Fibroblast of upper back skin (primary cell): ENCODE measurements around the gene GABBR2.

ENCODE experiments used
- DNase-seq: peaks from one replicate; pipeline ENCODE4 v3.0.0-alpha.2; 2013

GABBR2 gene

DNA sequence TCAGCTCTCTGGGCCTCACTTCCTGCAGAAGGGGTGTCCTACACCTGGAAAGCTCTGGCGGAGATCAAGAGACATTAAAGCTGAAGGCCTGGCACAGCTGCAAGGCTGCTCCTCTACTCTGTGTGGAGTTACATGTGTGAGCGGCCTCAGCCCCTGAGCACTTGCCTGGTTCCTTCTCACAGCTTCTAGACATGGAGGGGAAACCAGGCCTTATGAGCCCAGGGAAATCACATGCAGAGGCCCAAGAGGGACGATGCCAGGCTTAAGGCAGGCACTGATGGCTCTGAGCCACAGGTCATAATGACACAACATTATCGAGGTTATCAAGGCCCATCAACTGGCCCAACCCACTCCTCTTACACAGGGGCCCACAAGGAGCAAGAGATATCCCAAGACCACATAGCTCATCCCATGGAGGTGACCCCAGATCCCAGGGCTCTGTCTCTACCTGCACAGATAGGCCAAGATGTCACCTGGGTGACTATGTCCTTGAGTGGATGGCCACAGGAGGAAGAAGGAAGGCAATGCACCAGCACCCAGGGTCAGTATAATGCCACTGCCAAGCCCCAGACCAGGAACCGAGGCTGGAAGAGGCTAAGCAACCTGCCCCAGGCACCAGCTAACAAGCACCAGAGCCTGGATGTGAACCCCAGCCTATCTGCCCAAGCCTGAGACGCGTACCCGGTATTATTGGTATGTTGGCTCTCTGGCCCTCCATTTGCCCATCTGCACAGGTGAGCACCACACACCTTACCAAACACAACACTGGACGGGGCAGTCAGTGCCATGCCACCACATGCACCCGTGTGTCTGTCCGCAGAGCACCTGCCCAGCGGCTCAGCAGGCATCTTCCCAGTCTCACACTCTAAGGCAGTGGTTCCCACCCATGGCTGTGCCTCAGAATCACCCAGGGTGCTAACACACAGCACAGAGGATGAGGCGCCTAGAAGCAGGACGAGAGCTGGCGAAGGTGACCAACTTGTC is 143.3 kb downstream of the GABBR2 start:
- DNase-seq = no peak

DNA sequence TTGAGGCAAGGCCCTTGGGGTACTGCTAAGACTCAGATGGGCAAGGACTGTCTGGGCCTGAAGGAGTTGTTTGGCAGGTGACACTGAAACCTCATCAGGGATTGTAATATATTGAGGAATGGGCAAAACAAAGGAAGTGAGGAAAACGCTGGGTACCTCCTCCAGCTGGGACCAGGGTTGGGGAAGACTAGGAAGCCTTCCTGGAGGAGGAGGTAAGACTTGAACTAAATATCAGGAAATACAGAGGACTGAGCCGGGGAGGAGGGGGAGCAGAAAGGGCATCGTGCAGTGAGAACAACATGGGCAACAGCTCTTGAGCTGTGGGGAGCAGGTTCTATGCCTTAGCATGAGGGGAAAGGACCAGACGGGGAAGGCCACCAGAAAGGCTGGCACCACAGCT is 144.0 kb downstream of the GABBR2 start:
- DNase-seq = no peak

DNA sequence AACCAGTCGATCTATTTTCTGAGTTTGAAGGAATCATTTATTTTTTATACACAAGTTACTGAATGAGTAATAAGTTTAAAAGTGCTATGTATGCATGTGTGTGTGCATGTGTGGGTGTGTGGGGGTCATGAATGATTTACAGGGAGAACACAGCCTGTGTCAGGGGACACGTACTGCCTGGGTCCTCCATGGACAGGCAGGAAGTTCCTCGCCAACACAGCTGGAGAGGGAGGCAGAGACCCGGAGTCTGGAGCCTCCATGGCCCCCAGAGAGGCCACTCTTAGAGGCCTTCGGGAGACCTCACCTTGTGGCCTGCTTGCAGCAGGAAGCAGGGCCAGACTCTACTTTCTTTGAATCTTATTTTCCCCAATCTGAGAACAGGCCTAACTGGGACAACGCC is 144.7 kb downstream of the GABBR2 start:
- DNase-seq = no peak

DNA sequence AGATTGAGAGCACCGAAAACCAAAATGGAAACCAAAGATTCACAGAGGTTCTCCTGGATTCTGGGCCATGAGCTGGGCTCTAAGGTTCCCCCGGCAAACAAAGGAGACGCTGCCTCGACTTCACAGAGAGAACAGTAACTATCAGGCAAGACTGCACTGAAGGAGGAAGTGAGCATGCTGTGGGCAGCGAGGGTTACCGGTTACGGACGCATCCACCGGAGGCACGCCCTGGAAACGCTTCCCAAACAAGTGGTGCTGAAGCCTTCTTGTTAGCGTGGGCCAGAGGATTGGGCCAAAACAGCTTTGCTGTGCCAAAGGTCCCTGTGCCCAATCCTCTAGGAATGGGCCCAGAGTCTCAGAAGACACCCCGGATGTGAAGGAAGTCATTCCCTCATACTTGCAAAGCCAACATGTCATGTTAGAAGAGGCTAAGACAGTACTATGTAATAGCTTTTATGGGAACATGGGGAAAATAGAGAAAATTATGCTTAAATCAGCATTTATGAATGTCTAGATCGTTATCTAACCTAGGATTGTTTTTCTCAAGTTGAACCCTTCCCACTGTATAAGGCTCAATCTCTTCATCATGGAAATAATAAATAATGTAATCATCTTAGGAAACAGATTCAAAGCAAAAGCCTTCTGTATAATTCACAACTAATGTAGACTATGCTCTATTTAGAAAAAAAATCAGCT is 145.4 kb downstream of the GABBR2 start:
- DNase-seq = no peak

GRCh38 chr9:98559561-98559960 is 149.2 kb downstream of the GABBR2 start:
- no peak for DNase-seq

- DNase-seq = no peak
Measured at GRCh38 chr9:98558575-98558974, 150.2 kb downstream of the GABBR2 start.

DNA sequence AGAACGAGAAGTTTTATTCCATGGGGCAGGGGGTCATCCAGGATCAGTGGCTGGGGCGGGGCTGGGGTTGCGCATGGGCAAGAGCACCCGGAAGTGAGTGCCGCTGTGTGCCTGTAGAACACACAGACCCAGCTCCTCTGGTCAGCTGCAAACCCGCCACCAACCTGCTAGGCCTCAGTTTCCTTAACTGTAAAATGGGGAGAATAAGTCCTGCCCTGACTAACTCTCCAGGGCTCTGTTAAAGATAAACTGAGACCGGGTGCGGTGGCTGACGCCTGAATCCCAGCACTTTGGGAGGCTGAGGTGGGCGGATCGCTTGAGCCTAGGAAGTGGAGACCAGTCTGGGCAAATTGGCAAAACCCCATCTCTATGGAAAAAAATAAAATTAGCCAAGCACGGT is 152.2 kb downstream of the GABBR2 start:
- no peak for DNase-seq

DNA sequence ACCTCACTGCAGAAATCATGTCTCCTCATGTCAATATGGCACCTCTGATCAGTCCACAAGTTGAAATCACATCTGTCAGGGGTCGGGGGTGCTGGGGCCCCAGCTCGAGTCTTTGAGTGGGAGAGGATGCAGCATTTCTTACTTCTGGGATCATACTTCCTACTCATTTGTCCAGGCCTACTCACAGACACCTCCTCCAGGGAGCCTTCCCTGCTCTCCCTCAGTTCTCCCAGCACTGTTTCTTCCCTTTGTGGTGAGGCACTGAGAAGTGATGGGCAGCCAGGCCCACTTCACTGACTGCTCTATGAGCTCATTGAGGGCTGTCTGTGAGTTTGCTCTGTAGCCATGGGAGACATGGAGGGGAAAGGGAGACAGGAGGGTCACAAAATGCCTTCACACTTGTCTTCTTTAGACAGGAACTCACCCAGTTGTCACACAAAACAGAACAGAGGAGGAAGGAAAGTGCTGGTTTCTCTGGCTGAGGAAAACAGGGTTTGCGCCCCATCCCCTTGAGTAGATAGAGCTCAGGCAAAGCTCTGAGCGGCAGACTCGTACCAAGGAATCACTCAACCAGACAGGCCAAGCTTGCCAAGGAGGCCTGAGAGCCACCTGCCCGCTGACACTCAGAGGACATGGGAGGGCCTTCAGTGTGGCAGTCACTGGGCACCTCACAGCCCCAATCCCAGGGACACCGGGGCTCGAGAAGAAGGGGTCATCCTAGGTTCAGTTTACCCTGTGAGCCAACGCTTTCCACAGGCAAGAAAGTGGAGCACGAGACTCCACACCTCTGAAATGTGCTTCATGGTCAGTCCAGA is 152.9 kb downstream of the GABBR2 start:
- DNase-seq = no peak

- no peak for DNase-seq
Measured at GRCh38 chr9:98554752-98555151, 154.0 kb downstream of the GABBR2 start.

DNA sequence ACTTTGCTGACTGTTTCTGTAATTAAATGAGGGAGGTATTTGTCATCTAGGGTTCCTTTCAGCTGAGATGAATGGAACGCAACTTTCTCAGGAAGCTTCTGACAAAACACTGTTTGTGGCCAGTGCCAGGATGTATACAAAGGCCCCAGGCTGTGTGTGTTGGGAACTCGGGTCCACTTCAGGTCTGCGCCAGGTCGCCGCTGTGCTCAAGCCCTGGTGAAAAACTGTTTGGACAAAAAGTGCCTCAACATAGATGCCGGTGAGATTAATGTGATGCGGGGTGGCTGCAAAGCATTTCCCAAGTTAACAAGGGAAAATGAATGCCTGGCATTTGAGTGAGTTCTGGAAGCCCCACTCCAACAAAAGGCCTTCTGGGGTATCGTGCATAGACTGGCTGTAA is 156.4 kb downstream of the GABBR2 start:
- no peak for DNase-seq

DNA sequence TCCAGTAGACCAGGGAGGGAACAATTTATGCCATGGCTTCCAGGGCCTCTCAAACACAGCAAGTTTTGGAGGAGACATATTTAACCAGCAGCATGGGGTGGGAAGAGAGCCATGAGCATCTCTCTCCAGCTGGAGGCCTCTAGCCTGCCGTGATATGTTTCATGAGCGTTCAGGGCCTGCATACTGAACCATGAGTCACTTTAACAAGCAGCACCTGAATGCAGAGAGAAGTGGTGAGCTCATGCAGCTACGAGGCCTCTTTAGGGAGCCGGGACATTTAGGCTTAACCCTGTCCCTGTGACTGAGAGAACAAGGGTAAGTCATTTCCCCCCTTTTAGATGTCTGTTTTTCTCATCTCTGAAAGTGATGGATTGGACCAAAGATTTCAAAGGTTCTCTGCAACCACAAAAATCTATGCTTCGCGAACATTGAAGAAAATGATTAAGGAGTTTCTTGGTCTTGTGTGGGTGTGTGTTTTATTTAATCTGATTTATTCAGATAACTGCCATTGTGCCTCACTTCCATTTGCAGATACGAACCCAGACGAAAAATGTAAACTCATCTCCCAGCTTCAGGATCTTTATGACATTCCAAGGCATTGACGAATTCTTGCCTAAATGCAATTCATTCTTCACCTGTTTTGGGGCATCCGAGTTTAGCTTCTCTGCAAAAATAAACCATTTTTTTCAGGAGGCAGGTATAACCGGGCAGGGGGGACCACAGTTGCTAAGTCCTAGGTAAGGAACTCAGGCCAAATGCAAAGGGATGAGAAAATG is 157.0 kb downstream of the GABBR2 start:
- DNase-seq = peak; percentile 72

GRCh38 chr9:98550206-98550820 is 158.4 kb downstream of the GABBR2 start:
- DNase-seq = no peak

- no peak for DNase-seq
Measured at GRCh38 chr9:98549401-98549800, 159.3 kb downstream of the GABBR2 start.

- no peak for DNase-seq
Measured at GRCh38 chr9:98547606-98548005, 161.1 kb downstream of the GABBR2 start.

GRCh38 chr9:98545021-98545420 is 163.7 kb downstream of the GABBR2 start:
- DNase-seq = no peak

DNA sequence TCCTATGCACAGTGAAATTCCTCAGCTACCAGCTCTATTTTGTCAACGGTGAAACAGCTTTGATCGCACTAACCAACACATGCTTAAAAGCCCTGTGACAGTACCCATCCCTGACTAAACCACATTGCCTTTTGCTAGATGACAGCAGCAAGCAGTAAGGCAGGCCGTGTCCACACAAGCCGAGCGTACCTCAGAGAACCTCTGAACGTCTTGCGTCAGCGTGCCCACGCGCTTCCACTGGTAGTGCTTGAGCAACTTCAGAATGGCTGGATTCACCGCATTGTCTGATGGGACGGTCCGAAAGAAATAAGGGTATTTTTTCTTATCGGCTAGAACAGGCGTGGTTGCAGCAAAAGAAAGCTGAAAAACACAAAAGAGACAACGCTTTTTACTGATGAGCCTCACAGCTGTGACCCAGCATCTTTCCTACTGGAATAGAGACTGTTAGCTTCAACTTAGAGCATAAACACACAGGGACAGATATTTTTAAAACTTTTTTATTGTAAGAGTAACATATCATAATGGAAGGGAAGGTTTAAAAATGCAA is 167.0 kb downstream of the GABBR2 start:
- no peak for DNase-seq

GRCh38 chr9:98540476-98540875 is 168.3 kb downstream of the GABBR2 start:
- no peak for DNase-seq

DNA sequence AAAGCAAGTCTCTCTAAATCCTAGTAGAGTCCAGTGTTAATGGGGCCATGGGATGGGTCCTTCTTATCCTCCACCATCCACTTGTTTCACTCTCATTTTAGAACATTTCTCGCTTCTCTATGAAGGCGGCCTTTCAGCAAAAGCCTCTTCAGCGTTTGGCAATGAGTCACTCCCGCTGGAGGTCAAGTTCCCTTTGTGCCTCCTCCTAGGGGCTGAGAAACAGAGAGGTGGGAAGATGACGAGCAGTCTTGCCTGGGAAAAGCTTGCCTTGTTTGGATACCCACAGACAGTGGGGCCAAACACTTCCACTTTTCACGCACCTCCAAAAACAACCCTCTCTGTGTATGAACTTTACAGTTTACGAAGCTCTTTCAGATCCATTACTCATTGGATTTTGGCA is 168.8 kb downstream of the GABBR2 start:
- DNase-seq = no peak

- no peak for DNase-seq
Measured at GRCh38 chr9:98538626-98539031, 170.1 kb downstream of the GABBR2 start.

DNA sequence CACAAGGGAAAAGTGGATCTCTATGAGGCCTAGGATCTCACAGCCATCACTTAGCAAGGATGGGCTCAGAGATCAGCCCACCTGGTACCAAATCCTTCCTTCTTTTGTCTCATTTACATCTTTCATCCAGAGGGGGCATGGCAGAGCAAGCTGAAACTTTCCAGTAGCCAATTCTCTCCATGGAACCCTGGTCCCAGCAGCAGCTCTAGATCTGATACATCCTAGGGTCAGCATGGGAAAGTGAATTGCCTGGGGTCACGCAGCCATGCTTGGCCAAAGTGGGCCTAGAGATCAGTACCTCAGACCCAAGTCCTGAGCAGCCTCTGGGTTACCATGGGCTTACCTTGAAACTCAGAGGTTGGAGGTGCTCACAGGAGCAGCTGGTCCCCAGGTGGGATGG is 170.5 kb downstream of the GABBR2 start:
- no peak for DNase-seq

- no peak for DNase-seq
Measured at GRCh38 chr9:98536542-98537173, 172.1 kb downstream of the GABBR2 start.
